HEK293T (cell line): Measurements from ENCODE around the gene AGBL4.

ENCODE experiments used
- ARNT ChIP-seq: fragments of 450-650 bp; IDR thresholded peaks from 2 replicates; pipeline ENCODE4 v1.6.1; 2017; ENCODE audit warnings: mild to moderate bottlenecking
- BHLHE40 ChIP-seq: fragments of 450-650 bp; IDR thresholded peaks from 2 replicates; pipeline ENCODE4 v1.6.1; 2016; ENCODE audit warnings: mild to moderate bottlenecking, moderate library complexity, borderline replicate concordance
- CTBP1 ChIP-seq: fragments of 450-650 bp; IDR thresholded peaks from 2 replicates; pipeline ENCODE4 v1.6.1; 2016; ENCODE audit warnings: borderline replicate concordance
- ELF4 ChIP-seq: fragments of 450-650 bp; IDR thresholded peaks from 2 replicates; pipeline ENCODE4 v1.6.1; 2017; ENCODE audit warnings: antibody characterized with exemption
- FOXA1 ChIP-seq: fragments of 450-650 bp; IDR thresholded peaks from 2 replicates; pipeline ENCODE4 v1.6.1; 2016; ENCODE audit warnings: mild to moderate bottlenecking
- HDGF ChIP-seq: fragments of 450-650 bp; IDR thresholded peaks from 2 replicates; pipeline ENCODE4 v1.6.1; 2017; ENCODE audit warnings: antibody characterized with exemption, borderline replicate concordance
- LEF1 ChIP-seq: fragments of 450-650 bp; IDR thresholded peaks from 2 replicates; pipeline ENCODE4 v1.6.1; 2017; ENCODE audit warnings: mild to moderate bottlenecking, borderline replicate concordance
- SP1 ChIP-seq: fragments of 450-650 bp; IDR thresholded peaks from 2 replicates; pipeline ENCODE4 v1.6.1; 2017
- SUZ12 ChIP-seq: fragments of 450-650 bp; IDR thresholded peaks from 2 replicates; pipeline ENCODE4 v1.6.1; 2016; ENCODE audit warnings: mild to moderate bottlenecking
- ZNF384 ChIP-seq: fragments of 450-650 bp; IDR thresholded peaks from 2 replicates; pipeline ENCODE4 v1.6.1; 2016

DNA sequence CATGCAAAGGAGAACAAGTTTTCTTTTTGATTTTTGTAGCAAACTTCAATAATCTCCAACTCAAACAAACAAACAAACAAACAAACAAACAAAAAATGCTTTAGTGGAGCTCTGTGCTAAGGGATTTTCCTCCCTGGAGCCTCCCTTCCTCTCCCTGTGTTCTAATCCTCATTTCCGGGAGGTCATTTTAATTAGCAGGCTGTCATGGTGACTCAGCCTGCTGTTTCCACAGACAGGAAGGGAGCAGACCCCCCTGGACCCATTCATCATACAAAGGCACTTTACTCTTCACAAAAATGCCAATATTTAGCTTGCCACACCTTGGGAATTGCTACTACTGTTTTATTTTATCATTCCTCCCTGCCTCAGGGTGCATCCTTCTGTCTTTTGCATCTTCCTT, 1490.8 kb downstream of the AGBL4 start:
- TF ChIP-seq SP1 (no peak), SUZ12 (no peak), HDGF (no peak), BHLHE40 (no peak), ELF4 (no peak), LEF1 (no peak), FOXA1 (no peak), ZNF384 (no peak), CTBP1 (no peak), ARNT (no peak)
